H1 (cell line): ENCODE results near the gene ACTL10. TPM values are rescaled to one million over a fixed set of nuclear protein-coding genes. Genes with fewer than 3 reads are reported as not detected.

Source experiments
- CTCF ChIA-PET: fragments of 300-600 bp; sonication (Branson Sonifier 250); formaldehyde crosslinking; loops from one replicate; lab custom pipeline; 2021; ENCODE audit not compliant: partially characterized antibody; lab: Charles Lee
- POLR2A ChIA-PET: fragments of 300-600 bp; sonication (Branson Sonifier 250); formaldehyde crosslinking; loops from one replicate; lab custom pipeline; 2021; ENCODE audit warnings: inconsistent platforms; ENCODE audit not compliant: partially characterized antibody; lab: Charles Lee
- DNase-seq, 2 experiments: peaks; one replicate each; pipeline versions ENCODE4 v3.0.0 to v3.0.0-alpha.2; 2010 to 2022; ENCODE audit warnings: low spot score in 2 of 2, low read depth in 1 of 2, mixed read lengths in 1 of 2
- FAIRE-seq: peaks from 2 replicates; lab custom pipeline; 2011; peaks lifted over from hg19 to GRCh38; lab: Jason Lieb, UNC
- H2AFZ ChIP-seq: 2 replicates; pipeline ENCODE4 v1.8.1; 2012; ENCODE audit warnings: low read length, inconsistent platforms
- H2AK5ac ChIP-seq: 2 replicates; pipeline ENCODE4 v1.6.1; 2013; ENCODE audit warnings: low read depth, low read length
- H2BK120ac ChIP-seq: replicated peaks from 2 replicates; pipeline ENCODE3; 2013; ENCODE audit warnings: low read depth, low read length, inconsistent platforms
- H2BK12ac ChIP-seq: 2 replicates; pipeline ENCODE4 v1.6.1; 2013; ENCODE audit warnings: low read depth, low read length
- H2BK15ac ChIP-seq: 2 replicates; pipeline ENCODE4 v1.6.1; 2013; ENCODE audit warnings: low read length
- H2BK20ac ChIP-seq: 2 replicates; pipeline ENCODE4 v1.6.1; 2013; ENCODE audit warnings: low read length
- H2BK5ac ChIP-seq: 2 replicates; pipeline ENCODE4 v1.6.1; 2013; ENCODE audit warnings: low read depth, low read length
- H3K14ac ChIP-seq: 2 replicates; pipeline ENCODE4 v1.6.1; 2013; ENCODE audit warnings: inconsistent platforms; ENCODE audit not compliant: insufficient read length
- H3K18ac ChIP-seq: 2 replicates; pipeline ENCODE4 v1.6.1; 2013; ENCODE audit warnings: low read length; ENCODE audit errors: extremely low read depth
- H3K23ac ChIP-seq: 2 replicates; pipeline ENCODE4 v1.6.1; 2013; ENCODE audit warnings: inconsistent platforms; ENCODE audit not compliant: insufficient read length
- H3K23me2 ChIP-seq: 2 replicates; pipeline ENCODE4 v1.6.1; 2013; ENCODE audit warnings: low read depth, low read length
- H3K27ac ChIP-seq: 2 replicates; pipeline ENCODE4 v1.6.1; 2011; ENCODE audit warnings: low read depth, low read length, inconsistent platforms
- H3K27me3 ChIP-seq, 4 experiments: replicated peaks in 1 of 4; 1 replicate in 1 of 4; 2 replicates in 3 of 4; pipeline versions ENCODE4 v1.6.1 to v1.8.1; 2011 to 2013; ENCODE audit warnings: low read length in 3 of 4, mild to moderate bottlenecking in 3 of 4, inconsistent platforms in 2 of 4, mixed read lengths in 2 of 4, moderate library complexity in 1 of 4; ENCODE audit not compliant: control insufficient read depth in 3 of 4, insufficient read depth in 3 of 4; ENCODE audit errors: extremely low read depth in 1 of 4
- H3K36me3 ChIP-seq, 4 experiments: 2 replicates each; pipeline versions ENCODE4 v1.6.1 to v1.8.1; 2011 to 2013; ENCODE audit warnings: mild to moderate bottlenecking in 4 of 4, low read length in 3 of 4, moderate library complexity in 2 of 4, control low read depth in 1 of 4, inconsistent platforms in 1 of 4; ENCODE audit not compliant: insufficient read depth in 4 of 4, control insufficient read depth in 2 of 4
- H3K4ac ChIP-seq: replicated peaks from 2 replicates; pipeline ENCODE3; 2013; ENCODE audit warnings: low read length, low read depth, mixed read lengths, inconsistent platforms; ENCODE audit not compliant: insufficient read length
- H3K4me1 ChIP-seq, 4 experiments: replicated peaks in 1 of 4; 1 replicate in 1 of 4; 2 replicates in 3 of 4; pipeline versions ENCODE4 v1.6.1 to v1.8.1; 2011 to 2013; ENCODE audit warnings: low read length in 3 of 4, inconsistent platforms in 2 of 4, mixed read lengths in 1 of 4; ENCODE audit not compliant: insufficient read depth in 4 of 4, control insufficient read depth in 3 of 4
- H3K4me2 ChIP-seq, 2 experiments: 2 replicates each; pipeline versions ENCODE4 v1.6.1 to v1.8.1; 2011 to 2013; ENCODE audit warnings: low read depth in 2 of 2, low read length in 2 of 2, control low read depth in 1 of 2, inconsistent platforms in 1 of 2, mild to moderate bottlenecking in 1 of 2; ENCODE audit not compliant: insufficient read depth in 1 of 2
- H3K4me3 ChIP-seq, 4 experiments: fragments of 200-600, 300-600 bp in 1 of 4; sonication (generic), shearing (Covaris generic), sonication (Bioruptor Twin) in 1 of 4; 2 replicates each; pipeline versions ENCODE4 v1.5.1 to v1.8.1; 2011 to 2016; ENCODE audit warnings: low read length in 4 of 4, low read depth in 3 of 4, control low read depth in 2 of 4, inconsistent platforms in 2 of 4, mild to moderate bottlenecking in 2 of 4, mixed read lengths in 1 of 4, moderate library complexity in 1 of 4; ENCODE audit not compliant: insufficient read depth in 2 of 4; ENCODE audit errors: extremely low read depth in 1 of 4
- H3K56ac ChIP-seq: replicated peaks from 2 replicates; pipeline ENCODE3; 2013; ENCODE audit warnings: low read depth, mild to moderate bottlenecking, mixed read lengths, low read length, inconsistent platforms; ENCODE audit not compliant: insufficient read length
- H3K79me1 ChIP-seq: 2 replicates; pipeline ENCODE4 v1.6.1; 2013; ENCODE audit warnings: low read depth, low read length, control low read depth
- H3K79me2 ChIP-seq, 2 experiments: 2 replicates each; pipeline versions ENCODE4 v1.6.1 to v1.8.1; 2012 to 2013; ENCODE audit warnings: low read length in 2 of 2, mild to moderate bottlenecking in 2 of 2, inconsistent platforms in 1 of 2; ENCODE audit not compliant: insufficient read depth in 2 of 2, control insufficient read depth in 1 of 2
- H3K9ac ChIP-seq, 4 experiments: replicated peaks in 1 of 4; 1 replicate in 1 of 4; 2 replicates in 3 of 4; pipeline versions ENCODE4 v1.6.1 to v1.8.1; 2011 to 2013; ENCODE audit warnings: low read depth in 3 of 4, low read length in 3 of 4, control low read depth in 2 of 4, mild to moderate bottlenecking in 2 of 4, moderate library complexity in 2 of 4, inconsistent platforms in 1 of 4; ENCODE audit errors: extremely low read depth in 1 of 4
- H3K9me3 ChIP-seq, 2 experiments: 2 replicates each; pipeline versions ENCODE4 v1.6.1 to v1.8.1; 2012 to 2013; ENCODE audit warnings: mild to moderate bottlenecking in 2 of 2, moderate library complexity in 2 of 2, control low read depth in 1 of 2, inconsistent platforms in 1 of 2, low read depth in 1 of 2, low read length in 1 of 2, mixed read lengths in 1 of 2; ENCODE audit not compliant: insufficient read depth in 2 of 2
- H4K20me1 ChIP-seq, 2 experiments: replicated peaks in 1 of 2; 2 replicates each; pipeline versions ENCODE3 to v1.8.1; 2011 to 2013; ENCODE audit warnings: inconsistent platforms in 2 of 2, low read length in 2 of 2, mild to moderate bottlenecking in 1 of 2; ENCODE audit not compliant: insufficient read depth in 2 of 2, control insufficient read depth in 1 of 2
- H4K5ac ChIP-seq: 2 replicates; pipeline ENCODE4 v1.6.1; 2013; ENCODE audit warnings: low read length, low read depth, mixed read lengths, inconsistent platforms; ENCODE audit not compliant: insufficient read length
- H4K8ac ChIP-seq: 2 replicates; pipeline ENCODE4 v1.8.0; 2013; ENCODE audit warnings: mild to moderate bottlenecking, moderate library complexity, low read length, inconsistent platforms; ENCODE audit not compliant: insufficient read depth; ENCODE audit errors: extremely low read depth
- H4K91ac ChIP-seq: replicated peaks from 2 replicates; pipeline ENCODE3; 2013; ENCODE audit warnings: low read length, mixed read lengths, inconsistent platforms; ENCODE audit not compliant: insufficient read length
- BACH1 ChIP-seq: IDR thresholded peaks from 2 replicates; pipeline ENCODE4 v1.6.1; 2012; ENCODE audit warnings: low read length, improper control_type of control experiment
- CEBPB ChIP-seq: IDR thresholded peaks from 2 replicates; pipeline ENCODE4 v1.6.1; 2012; ENCODE audit warnings: low read depth, low read length
- CTCF ChIP-seq, 3 experiments: IDR thresholded peaks; 1 replicate in 2 of 3; 2 replicates in 1 of 3; pipeline versions ENCODE4 v1.5.1 to v1.6.1; 2011; ENCODE audit warnings: low read length in 3 of 3, mild to moderate bottlenecking in 3 of 3, inconsistent platforms in 2 of 3, low read depth in 1 of 3, moderate library complexity in 1 of 3; ENCODE audit not compliant: insufficient read depth in 1 of 3; ENCODE audit errors: control extremely low read depth in 1 of 3
- E2F6 ChIP-seq: IDR thresholded peaks from 2 replicates; pipeline ENCODE4 v1.6.1; 2012; ENCODE audit warnings: inconsistent platforms
- GTF2F1 ChIP-seq: IDR thresholded peaks from 2 replicates; pipeline ENCODE4 v1.6.1; 2012; ENCODE audit warnings: low read depth, low read length, improper control_type of control experiment, borderline replicate concordance
- RFX5 ChIP-seq: IDR thresholded peaks from 2 replicates; pipeline ENCODE4 v1.6.1; 2011; ENCODE audit warnings: low read depth, low read length, improper control_type of control experiment, borderline replicate concordance
- RXRA ChIP-seq: IDR thresholded peaks from 2 replicates; pipeline ENCODE4 v1.6.1; 2011; ENCODE audit warnings: low read depth, mild to moderate bottlenecking, low read length, moderate library complexity; ENCODE audit not compliant: insufficient read depth
- SIX5 ChIP-seq: IDR thresholded peaks from 2 replicates; pipeline ENCODE4 v1.6.1; 2011; ENCODE audit warnings: mild to moderate bottlenecking, low read depth, low read length
- SP2 ChIP-seq: IDR thresholded peaks from 2 replicates; pipeline ENCODE4 v1.6.1; 2012; ENCODE audit warnings: mild to moderate bottlenecking, low read length, inconsistent platforms
- SRF ChIP-seq: IDR thresholded peaks from 2 replicates; pipeline ENCODE4 v1.6.1; 2011; ENCODE audit warnings: mild to moderate bottlenecking, low read depth, low read length, moderate library complexity
- TBP ChIP-seq: IDR thresholded peaks from 2 replicates; pipeline ENCODE4 v1.6.1; 2011; ENCODE audit warnings: low read depth, low read length, improper control_type of control experiment
- WGBS, 2 experiments: shearing (Covaris generic) in 1 of 2; methylation state at CpG; one replicate each; pipeline versions ENCODE4 v1.1.6 to v1.1.7; 2013 to 2015; ENCODE audit warnings: low lambda C conversion rate in 2 of 2, mixed read lengths in 2 of 2, inconsistent platforms in 1 of 2, low coverage in 1 of 2, missing lambda C conversion rate in 1 of 2; ENCODE audit not compliant: insufficient replicate concordance in 2 of 2, insufficient coverage in 1 of 2, insufficient read length in 1 of 2; ENCODE audit errors: extremely low coverage in 1 of 2, missing lambda C conversion rate in 1 of 2; 5-methylcytosine and 5-hydroxymethylcytosine counted together
- polyA plus RNA-seq, 7 experiments: library from polyadenylated mRNA; depleted of rRNA in 3 of 7; stranded (reverse) in 5 of 7; unstranded in 2 of 7; fragments of >200 nt in 5 of 7; fragments of 200-250 nt in 2 of 7; gene quantifications; 1 replicate in 5 of 7; 2 replicates in 1 of 7; 4 replicates in 1 of 7; pipeline versions ENCODE4 v1.2.1 to v1.2.3, GENCODE V29; 2011 to 2013; ENCODE audit warnings: missing spikeins in 2 of 7, mixed read lengths in 2 of 7
- total RNA-seq: library from RNA; stranded (reverse); fragmentation: NEBNext Ultra II Directional; extraction: Animal tissue kit (Norgen Biotek cat#: 25700); gene quantifications from 2 replicates; pipeline ENCODE4 v1.2.1, GENCODE V29; 2021

Gene ACTL10
- total and polyA plus RNA-seq, 2 of the 8 experiments (the other 6 are each of a cell fraction or from before 2014, with no cell fraction given): 0.26 TPM; not detected in 1

GRCh38 chr20:33630507-33630906, 36.2 kb upstream of the ACTL10 start:
- CTCF ChIA-PET: interaction anchor here (1.2 to 1.4 kb wide), 2 partner anchors 10 to 23 kb away, joined by 5 read pairs; no protein-coding TSS in a partner anchor
- Histone ChIP-seq H3K79me1 (no peaks in the 10 kb centered on the region), H3K14ac (no peak overlapping the region), H2BK120ac (no peak overlapping the region), H4K8ac (no peak overlapping the region), H3K4me1 (no peaks in the 10 kb centered on the region), H3K27me3 (no peaks in the 10 kb centered on the region), H3K9me3 (no peaks in the 10 kb centered on the region), H3K23me2 (no peaks in the 10 kb centered on the region), H3K27ac (no peak overlapping the region), H3K9ac (no peak overlapping the region), H3K18ac (no peak overlapping the region), H2AK5ac (no peak overlapping the region), H2AFZ (no peak overlapping the region), H4K20me1 (peaks cover 0 to 2% of the 10 kb centered on the region in 2 experiments), H2BK5ac (no peak overlapping the region), H4K91ac (no peak overlapping the region), H3K4me3 (no peak overlapping the region), H3K36me3 (peaks cover 2 to 10% (median 6%) of the 10 kb centered on the region in 4 experiments; a peak in 4 of 8 replicates), H3K79me2 (no peaks in the 10 kb centered on the region), H3K23ac (no peak overlapping the region), H3K4me2 (no peak overlapping the region), H2BK12ac (no peak overlapping the region), H3K4ac (no peak overlapping the region), H2BK20ac (no peak overlapping the region), H3K56ac (no peak overlapping the region), H2BK15ac (no peak overlapping the region), H4K5ac (no peak overlapping the region)
- DNase-seq: no peak
- POLR2A ChIA-PET: interaction anchor here (0.6 kb wide), 1 partner anchor 158 kb away, joined by 3 read pairs; no protein-coding TSS in a partner anchor
- no peak for FAIRE-seq
- WGBS, 2 experiments: 88% methylated on average over 4 of the region's 4 CpGs; no CpG with 5 or more reads in 1 of the 2 experiments
- TF ChIP-seq TBP (no peak), RXRA (no peak), GTF2F1 (no peak), RFX5 (no peak), CEBPB (no peak), CTCF (IDR thresholded peaks at IDR 0.05; ENCODE audit: control extremely low read depth in 1 of 3, insufficient read depth in 1 of 3, low read depth in 1 of 3, low read length in 3 of 3) (no peak), SRF (no peak), SIX5 (no peak), SP2 (no peak), BACH1 (no peak), E2F6 (no peak)
